ENCODE measurements around the gene FBN3.

- TF ChIP-seq CTCF (IDR thresholded peaks at IDR 0.05) (no peak), POLR2A (IDR thresholded peaks at IDR 0.05) (no peak)
Measured at GRCh38 chr19:8113017-8113416, 36.4 kb downstream of the FBN3 start.

Measured in lower leg skin (tissue), 3 donors.